ENCODE data around the gene MT4. TPM values are rescaled to one million over a fixed set of nuclear protein-coding genes. Genes with fewer than 3 reads are reported as not detected.

Gene MT4
- total RNA-seq, 1 experiment from 2014 or later = not detected

GRCh38 chr16:56606476-56607108 lies 41.7 kb downstream of the MT4 start:
- Mint-ChIP-seq H3K4me3 (no peak overlapping the region), H3K27me3 (ENCODE audit: low read depth) (peaks cover 58% of the 10 kb centered on the region), H3K4me1 (peaks cover 43% of the 10 kb centered on the region), H3K9me3 (no peaks in the 10 kb centered on the region), H3K27ac (no peak overlapping the region), H3K36me3 (no peaks in the 10 kb centered on the region)
- TF ChIP-seq GTF2I (CRISPR knock-in tag; conservative IDR thresholded peaks at IDR 0.05) = no peak
- TF ChIP-seq SOX15 (CRISPR knock-in tag; IDR thresholded peaks at IDR 0.05) = no peak
- TF ChIP-seq ATF1 (CRISPR knock-in tag; IDR thresholded peaks at IDR 0.05) = no peak
- TF ChIP-seq ETV6 (CRISPR knock-in tag; IDR thresholded peaks at IDR 0.05) = no peak
- no peak for TF ChIP-seq ZNF121 (CRISPR knock-in tag; IDR thresholded peaks at IDR 0.05)
- no peak for TF ChIP-seq ESRRA (CRISPR knock-in tag; IDR thresholded peaks at IDR 0.05; ENCODE audit: borderline replicate concordance)
- TF ChIP-seq E2F5 (CRISPR knock-in tag; IDR thresholded peaks at IDR 0.05) = no peak
- no peak for TF ChIP-seq CBFB (CRISPR knock-in tag; IDR thresholded peaks at IDR 0.05; ENCODE audit: low read depth)
- no peak for TF ChIP-seq ELF4 (CRISPR knock-in tag; IDR thresholded peaks at IDR 0.05; ENCODE audit: low read depth)
- TF ChIP-seq NR3C1 (CRISPR knock-in tag; conservative IDR thresholded peaks at IDR 0.05; ENCODE audit: low read depth) = no peak
- TF ChIP-seq NFYB (CRISPR knock-in tag; conservative IDR thresholded peaks at IDR 0.05; ENCODE audit: low read depth) = no peak
- no peak for TF ChIP-seq E2F4 (CRISPR knock-in tag; IDR thresholded peaks at IDR 0.05; ENCODE audit: borderline replicate concordance, low read depth)
- ChIA-PET CTCF (interaction anchor here (1.0 kb wide), 2 partner anchors 37 to 95 kb away, joined by 3 read pairs; no protein-coding TSS in a partner anchor), POLR2A (interaction anchor here (0.6 to 2.4 kb wide), 2 partner anchors 59 to 62 kb away, joined by 3 to 27 read pairs; partner anchors contain the start of genes MT1G and MT1H)
- DNase-seq (ENCODE audit: low spot score) (no peak), ATAC-seq (no peak)

GRCh38 chr16:56607109-56607618 lies 42.3 kb downstream of the MT4 start:
- no peak overlapping the region for H3K27ac Mint-ChIP-seq
- no peaks in the 10 kb centered on the region for H3K9me3 Mint-ChIP-seq
- DNase-seq (ENCODE audit: low spot score) (no peak), ATAC-seq (peak; percentile 4; the same call in 1 of the 2 replicates)
- peaks cover 61% of the 10 kb centered on the region for H3K27me3 Mint-ChIP-seq (ENCODE audit: low read depth)
- no peak for TF ChIP-seq SP1 (CRISPR knock-in tag; conservative IDR thresholded peaks at IDR 0.05)
- TF ChIP-seq CTCF (IDR thresholded peaks at IDR 0.05) = no peak
- no peak for TF ChIP-seq EMX1 (CRISPR knock-in tag; IDR thresholded peaks at IDR 0.05)
- TF ChIP-seq FOXP4 (CRISPR knock-in tag; IDR thresholded peaks at IDR 0.05) = no peak
- no peak for TF ChIP-seq STAT6 (CRISPR knock-in tag; conservative IDR thresholded peaks at IDR 0.05; ENCODE audit: low read depth)
- TF ChIP-seq GABPB1 (CRISPR knock-in tag; IDR thresholded peaks at IDR 0.05) = peak; percentile 73
- TF ChIP-seq ZNF416 (CRISPR knock-in tag; IDR thresholded peaks at IDR 0.05) = no peak
- H3K36me3 Mint-ChIP-seq = no peaks in the 10 kb centered on the region
- POLR2A ChIA-PET = interaction anchor here (0.6 to 4.8 kb wide), 3 partner anchors 19 to 62 kb away, joined by 3 to 68 read pairs (median 27); partner anchors contain the start of genes MT1E, MT1G and MT1H
- peaks cover 43% of the 10 kb centered on the region for H3K4me1 Mint-ChIP-seq
- no peak overlapping the region for H3K4me3 Mint-ChIP-seq
- CTCF ChIA-PET = interaction anchor here (1.0 to 4.5 kb wide), 3 partner anchors 37 to 95 kb away, joined by 3 to 28 read pairs (median 3); no protein-coding TSS in a partner anchor

Measured in WTC11 (cell line).